ENCODE measurements around the gene ARID1B.

The ARID1B gene

GRCh38 chr6:156776840-156777576 lies at the start of gene ARID1B:
ARID1B (plus strand) TSS chr6:156777378; CDS start chr6:156777681, 303 bp downstream.
- DNase-seq, result peak; percentile 62 to 73

- no peak for DNase-seq
Measured at GRCh38 chr6:156727715-156728385, 49.3 kb upstream of the ARID1B start.

- DNase-seq, result no peak
Measured at GRCh38 chr6:156729248-156729647, 47.9 kb upstream of the ARID1B start.

- no peak for DNase-seq
Measured at GRCh38 chr6:156731396-156731795, 45.8 kb upstream of the ARID1B start.

- DNase-seq, result no peak
Measured at GRCh38 chr6:156735751-156736150, 41.4 kb upstream of the ARID1B start.

GRCh38 chr6:156740604-156741003 lies 36.6 kb upstream of the ARID1B start:
- no peak for DNase-seq

GRCh38 chr6:156741287-156742073 lies 35.7 kb upstream of the ARID1B start:
- no peak for DNase-seq

GRCh38 chr6:156747715-156748114 lies 29.5 kb upstream of the ARID1B start:
- DNase-seq, result no peak

GRCh38 chr6:156748504-156748903 lies 28.7 kb upstream of the ARID1B start:
- DNase-seq, result no peak

- no peak for DNase-seq
Measured at GRCh38 chr6:156752666-156753301, 24.4 kb upstream of the ARID1B start.

- DNase-seq, result no peak
Measured at GRCh38 chr6:156756630-156757610, 20.3 kb upstream of the ARID1B start.

- no peak for DNase-seq
Measured at GRCh38 chr6:156757849-156758248, 19.3 kb upstream of the ARID1B start.

GRCh38 chr6:156760377-156760776 lies 16.8 kb upstream of the ARID1B start:
- no peak for DNase-seq

GRCh38 chr6:156762547-156762946 lies 14.6 kb upstream of the ARID1B start:
- DNase-seq, result no peak

GRCh38 chr6:156765117-156765516 lies 12.1 kb upstream of the ARID1B start:
- no peak for DNase-seq

GRCh38 chr6:156767603-156768467 lies 9.3 kb upstream of the ARID1B start:
- no peak for DNase-seq

GRCh38 chr6:156771047-156771446 lies 6.1 kb upstream of the ARID1B start:
- DNase-seq, result no peak

- no peak for DNase-seq
Measured at GRCh38 chr6:156771761-156772160, 5.4 kb upstream of the ARID1B start.

- DNase-seq, result no peak
Measured at GRCh38 chr6:156773476-156773875, 3.7 kb upstream of the ARID1B start.

- no peak for DNase-seq
Measured at GRCh38 chr6:156773935-156774852, 3.0 kb upstream of the ARID1B start.

Data from hippocampal formation (tissue), 2 donors.